GM18870 (cell line): ENCODE data around the gene IDH3G.

Experiments
- ATAC-seq: cut with Tn5 transposase; IDR thresholded peaks from one replicate; pipeline ENCODE4 v1.9.1; 2021; ENCODE audit warnings: moderate library complexity; ENCODE audit not compliant: unreplicated experiment

IDH3G gene

DNA sequence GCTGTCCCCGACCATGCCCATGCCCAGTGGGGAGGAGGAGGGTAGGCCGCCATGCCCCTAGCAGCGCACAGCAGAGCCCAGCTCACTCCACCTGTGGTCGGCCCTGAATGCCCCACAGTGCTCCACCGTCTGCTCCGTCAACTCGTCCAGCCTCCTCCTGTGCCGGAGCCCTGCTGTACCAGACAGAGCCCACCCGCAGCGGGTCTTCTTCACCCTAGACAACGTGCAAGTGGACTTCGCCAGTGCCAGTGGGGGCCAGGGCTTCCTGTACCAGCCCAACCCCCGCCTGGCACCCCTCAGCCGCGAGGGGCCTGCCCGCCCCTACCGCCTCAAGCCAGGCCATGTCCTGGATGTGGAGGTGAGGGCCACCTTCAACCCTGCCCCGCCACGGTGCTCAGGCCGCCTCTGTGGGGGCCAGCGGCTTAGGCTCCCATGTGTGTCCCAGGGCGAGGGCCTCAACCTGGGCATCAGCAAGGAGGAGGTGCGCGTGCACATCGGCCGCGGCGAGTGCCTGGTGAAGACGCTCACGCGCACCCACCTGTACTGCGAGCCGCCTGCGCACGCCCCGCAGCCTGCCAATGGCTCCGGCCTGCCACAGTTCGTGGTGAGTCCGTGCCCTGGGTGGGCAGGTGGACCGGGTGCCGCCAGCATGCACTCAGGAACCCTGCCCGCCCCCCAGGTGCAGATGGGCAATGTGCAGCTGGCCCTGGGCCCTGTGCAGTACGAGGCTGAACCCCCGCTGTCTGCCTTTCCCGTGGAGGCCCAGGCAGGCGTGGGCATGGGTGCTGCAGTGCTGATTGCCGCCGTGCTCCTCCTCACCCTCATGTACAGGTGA, 20.2 kb downstream of the IDH3G start:
- no peak for ATAC-seq

DNA sequence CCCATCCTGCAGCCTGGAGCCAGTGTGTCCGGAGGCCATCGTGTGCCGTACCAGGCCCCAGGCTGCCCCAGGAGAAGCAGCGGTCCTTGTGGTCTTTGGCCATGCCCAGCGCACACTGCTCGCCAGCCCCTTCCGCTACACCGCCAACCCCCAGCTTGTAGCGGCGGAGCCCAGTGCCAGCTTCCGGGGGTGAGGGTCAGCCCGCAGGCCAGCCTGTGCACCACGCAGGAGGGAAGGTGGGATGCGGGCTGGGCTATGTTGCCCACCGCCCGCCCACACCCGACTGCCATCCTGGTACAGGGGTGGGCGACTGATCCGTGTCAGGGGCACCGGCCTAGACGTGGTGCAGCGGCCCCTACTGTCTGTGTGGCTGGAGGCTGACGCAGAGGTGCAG, 21.0 kb downstream of the IDH3G start:
- no peak for ATAC-seq

DNA sequence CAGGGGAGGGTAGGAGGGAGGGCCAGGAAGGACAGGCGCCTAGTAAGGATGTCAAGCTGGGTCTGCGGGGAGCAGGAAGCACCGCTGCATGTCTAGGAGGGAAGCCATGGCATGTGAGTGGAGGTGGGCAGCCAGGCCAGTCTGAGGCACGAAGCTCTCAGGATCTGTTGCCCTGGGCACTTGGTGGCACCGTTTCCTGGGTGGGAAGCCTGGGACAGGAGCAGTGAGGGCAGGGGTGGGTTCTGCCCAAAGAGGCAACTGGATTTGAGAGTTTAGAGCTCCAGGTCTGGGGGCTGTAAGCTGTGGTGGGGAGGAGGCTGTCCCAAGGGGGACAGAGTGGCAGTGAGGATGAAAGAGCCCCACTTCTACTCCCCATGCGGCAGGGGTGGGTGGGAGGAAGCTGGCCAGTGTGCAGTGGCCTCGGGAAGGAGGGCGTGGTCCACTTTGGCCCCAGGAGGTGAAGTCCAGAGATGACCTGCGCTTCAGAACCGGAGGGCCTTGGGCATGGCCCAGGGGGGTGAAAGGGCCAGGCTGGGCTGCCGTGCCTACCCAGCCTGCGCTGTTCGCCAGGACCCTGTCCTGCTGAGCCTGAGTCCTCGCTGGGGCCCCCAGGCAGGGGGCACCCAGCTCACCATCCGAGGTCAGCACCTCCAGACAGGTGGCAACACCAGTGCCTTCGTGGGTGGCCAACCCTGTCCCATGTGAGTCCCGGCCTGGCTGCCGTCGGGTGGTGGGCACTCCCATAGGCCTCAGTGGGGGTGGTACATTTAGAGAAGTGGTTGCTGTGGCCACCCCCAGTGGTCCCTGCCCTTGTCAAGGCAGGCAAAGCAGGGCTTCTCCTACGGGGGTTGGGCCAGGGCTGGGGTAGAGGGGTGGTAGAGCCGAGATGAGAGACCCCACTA, 21.6 kb downstream of the IDH3G start:
- no peak for ATAC-seq

DNA sequence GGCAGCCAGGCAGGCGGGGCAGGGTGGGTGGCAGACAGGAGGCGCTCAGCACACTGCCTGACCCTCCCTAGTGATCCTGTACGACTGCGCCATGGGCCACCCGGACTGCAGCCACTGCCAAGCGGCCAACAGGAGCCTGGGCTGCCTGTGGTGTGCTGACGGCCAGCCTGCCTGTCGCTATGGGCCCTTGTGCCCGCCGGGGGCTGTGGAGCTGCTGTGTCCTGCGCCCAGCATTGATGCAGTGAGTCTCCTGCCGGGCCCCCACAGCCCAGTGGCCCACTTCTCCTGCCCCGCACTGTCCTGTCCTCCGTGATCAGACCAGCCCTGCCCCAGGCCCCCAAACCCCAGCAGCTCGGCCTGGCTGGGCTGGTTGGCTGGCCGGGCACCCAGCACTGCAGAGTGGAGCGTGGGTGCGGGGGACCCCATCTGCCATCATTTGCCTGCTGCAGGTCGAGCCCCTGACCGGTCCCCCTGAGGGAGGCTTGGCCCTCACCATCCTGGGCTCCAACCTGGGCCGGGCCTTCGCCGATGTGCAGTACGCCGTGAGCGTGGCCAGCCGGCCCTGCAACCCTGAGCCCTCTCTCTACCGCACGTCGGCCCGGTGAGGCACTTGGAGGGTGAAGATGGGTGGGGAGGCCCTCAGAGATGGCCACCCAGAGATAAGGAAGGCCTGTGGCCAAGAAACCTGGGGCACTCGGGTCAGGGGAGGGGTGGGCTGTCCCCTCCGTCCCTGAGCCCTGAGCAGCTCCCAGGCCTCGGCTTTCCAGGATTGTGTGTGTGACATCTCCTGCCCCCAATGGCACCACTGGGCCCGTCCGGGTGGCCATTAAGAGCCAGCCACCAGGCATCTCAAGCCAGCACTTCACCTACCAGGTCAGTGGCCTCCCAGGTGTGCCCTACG, 22.5 kb downstream of the IDH3G start:
- ATAC-seq, result no peak

DNA sequence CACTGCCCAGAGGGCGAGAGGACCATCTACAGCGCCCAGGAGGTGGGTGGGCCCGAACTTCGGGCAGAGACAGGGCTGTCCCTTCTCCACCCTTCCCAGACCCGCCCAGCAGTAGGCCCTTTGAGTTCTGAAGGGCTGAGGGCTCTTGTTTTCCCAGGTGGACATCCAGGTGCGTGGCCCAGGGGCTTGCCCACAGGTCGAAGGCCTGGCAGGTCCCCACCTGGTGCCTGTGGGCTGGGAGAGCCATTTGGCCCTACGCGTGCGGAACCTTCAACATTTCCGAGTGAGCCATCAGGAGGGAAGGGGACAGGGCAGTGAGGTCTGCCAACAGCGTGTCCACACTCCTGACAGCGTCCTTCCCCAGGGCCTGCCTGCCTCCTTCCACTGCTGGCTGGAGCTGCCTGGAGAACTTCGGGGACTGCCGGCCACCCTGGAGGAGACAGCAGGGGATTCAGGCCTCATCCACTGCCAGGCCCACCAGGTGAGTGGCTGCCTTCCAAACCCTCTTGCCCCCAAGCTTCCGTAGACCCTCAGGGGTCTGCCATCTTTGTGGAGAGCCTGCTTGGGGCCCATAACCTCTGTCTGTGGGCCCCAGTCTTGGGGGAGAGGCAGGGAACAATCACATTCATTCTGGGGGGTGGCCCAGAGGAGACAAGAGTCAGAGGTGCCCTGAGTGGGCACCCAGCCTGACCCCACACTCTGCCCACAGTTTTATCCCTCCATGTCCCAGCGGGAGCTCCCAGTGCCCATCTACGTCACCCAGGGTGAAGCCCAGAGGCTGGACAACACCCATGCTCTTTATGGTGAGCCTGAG, 23.4 kb downstream of the IDH3G start:
- no peak for ATAC-seq

DNA sequence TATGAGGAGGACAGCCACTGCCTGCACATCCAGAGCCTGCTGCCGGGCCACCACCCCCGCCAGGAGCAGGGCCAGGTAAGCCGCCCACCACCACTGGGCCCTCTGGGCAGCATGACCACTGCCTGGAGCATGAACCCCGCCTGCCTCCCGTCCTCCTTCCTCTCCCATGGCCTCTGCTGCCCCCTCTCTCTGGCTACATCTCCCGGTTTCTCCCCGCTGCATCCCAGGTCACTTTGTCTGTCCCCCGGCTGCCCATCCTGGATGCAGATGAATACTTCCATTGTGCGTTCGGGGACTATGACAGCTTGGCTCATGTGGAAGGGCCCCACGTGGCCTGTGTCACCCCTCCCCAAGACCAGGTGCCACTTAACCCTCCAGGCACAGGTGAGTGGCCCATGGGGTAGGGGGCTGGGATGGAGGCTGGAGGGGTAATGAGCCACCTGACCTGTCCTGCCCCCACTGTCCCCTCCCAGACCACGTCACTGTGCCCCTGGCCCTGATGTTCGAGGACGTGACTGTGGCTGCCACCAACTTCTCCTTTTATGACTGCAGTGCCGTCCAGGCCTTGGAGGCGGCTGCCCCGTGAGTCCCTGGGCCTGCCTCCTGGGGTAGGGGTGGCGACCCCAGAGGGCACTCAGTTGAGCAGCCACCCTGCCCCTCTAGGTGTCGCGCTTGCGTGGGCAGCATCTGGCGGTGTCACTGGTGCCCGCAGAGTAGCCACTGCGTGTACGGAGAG, 24.1 kb downstream of the IDH3G start:
- ATAC-seq, result no peak

DNA sequence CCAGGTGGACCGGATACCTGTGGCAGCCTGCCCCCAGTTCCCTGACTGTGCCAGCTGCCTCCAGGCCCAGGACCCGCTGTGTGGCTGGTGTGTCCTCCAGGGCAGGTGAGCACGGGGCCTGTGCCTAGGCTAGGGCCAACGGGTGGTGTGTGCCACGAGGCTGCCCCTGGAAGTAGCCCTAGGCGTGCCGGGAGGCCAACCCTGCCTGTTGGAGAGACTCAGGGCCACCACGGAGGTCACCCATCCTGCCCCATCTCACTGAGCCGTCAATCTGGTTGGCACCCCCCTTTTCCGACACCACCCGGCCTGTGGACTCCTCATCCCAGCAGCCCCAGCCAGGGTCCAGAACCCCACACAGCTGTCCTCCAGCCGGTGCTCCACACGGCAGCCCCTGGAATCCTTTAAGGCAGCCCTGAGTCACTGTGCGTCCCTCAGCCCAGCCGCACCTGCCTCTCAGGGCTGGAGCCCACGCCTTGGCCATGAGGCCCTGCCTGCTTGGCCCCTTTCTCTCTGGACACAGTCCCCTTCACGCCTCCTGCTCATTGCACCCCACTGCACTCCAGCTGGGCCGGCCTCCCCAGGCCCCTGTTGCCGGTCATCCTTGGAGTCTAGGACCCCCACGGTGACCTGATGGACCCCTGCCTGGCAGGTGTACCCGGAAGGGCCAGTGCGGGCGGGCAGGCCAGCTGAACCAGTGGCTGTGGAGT, 24.9 kb downstream of the IDH3G start:
- no peak for ATAC-seq

DNA sequence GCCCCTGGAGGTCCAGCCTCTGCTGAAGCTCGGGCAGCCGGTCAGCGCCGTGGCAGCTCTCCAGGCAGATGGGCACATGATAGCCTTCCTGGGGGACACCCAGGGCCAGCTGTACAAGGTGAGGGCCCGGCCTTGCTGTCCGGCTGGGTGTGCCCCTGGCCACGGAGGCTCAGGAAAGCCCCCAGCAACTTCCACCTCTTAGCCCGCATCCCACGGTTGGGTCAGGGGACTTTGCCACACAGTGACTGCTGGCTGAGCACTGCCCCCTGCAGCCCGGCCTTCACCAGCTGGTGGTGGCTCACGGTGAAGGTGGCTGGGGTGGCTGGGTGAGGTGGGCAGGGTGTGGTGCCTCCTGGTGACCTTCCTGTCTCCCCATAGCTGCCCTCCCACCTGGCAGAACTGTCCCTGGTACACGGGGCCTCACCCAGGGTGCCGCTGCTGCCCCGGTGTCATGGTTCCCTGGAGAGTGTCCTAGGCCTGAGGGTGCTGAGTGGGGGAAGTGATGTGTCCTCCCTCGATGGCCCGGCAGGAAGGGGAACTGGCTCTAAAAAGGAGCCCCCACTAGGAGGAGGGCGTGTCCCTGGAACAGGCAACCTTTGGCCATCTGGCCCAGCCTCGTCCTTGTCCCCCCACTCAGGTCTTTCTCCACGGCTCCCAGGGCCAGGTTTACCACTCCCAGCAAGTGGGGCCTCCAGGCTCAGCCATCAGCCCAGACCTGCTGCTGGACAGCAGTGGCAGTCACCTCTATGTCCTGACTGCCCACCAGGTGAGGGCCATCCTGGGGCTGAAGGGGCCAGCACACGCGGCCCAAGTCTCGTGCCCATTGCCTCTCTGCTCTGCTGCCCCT, 25.6 kb downstream of the IDH3G start:
- no peak for ATAC-seq

DNA sequence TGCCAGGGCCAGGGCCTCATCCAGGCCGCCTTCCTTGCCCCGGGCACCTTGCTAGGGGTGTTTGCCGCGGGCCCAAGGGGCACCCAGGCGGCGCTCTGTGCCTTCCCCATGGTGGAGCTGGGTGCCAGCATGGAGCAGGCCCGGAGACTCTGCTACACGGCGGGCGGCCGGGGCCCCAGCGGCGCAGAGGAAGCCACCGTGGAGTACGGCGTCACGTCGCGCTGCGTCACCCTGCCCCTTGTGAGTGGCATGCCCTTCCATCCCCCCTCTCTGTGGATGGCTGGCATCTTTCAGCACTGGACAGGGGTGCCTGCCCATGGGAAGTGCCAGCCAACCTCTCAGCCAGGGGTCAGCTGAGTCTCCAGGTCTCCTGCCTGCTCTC, 26.5 kb downstream of the IDH3G start:
- no peak for ATAC-seq

DNA sequence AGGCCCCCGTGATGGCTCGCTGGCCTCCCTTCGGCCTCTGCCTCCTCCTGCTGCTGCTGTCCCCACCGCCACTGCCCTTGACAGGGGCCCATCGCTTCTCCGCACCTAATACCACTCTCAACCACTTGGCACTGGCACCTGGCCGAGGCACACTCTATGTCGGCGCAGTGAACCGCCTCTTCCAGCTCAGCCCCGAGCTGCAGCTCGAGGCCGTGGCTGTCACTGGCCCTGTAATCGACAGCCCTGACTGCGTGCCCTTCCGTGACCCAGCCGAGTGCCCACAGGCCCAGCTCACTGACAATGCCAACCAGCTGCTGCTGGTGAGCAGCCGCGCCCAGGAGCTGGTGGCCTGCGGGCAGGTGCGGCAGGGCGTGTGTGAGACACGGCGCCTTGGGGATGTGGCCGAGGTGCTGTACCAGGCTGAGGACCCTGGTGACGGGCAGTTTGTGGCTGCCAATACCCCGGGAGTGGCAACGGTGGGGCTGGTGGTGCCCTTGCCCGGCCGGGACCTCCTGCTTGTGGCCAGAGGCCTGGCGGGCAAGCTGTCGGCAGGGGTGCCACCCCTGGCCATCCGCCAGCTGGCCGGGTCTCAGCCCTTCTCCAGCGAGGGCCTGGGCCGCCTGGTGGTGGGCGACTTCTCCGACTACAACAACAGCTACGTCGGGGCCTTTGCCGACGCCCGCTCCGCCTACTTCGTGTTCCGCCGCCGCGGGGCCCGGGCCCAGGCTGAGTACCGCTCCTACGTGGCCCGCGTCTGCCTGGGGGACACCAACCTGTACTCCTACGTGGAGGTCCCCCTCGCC, 27.1 kb downstream of the IDH3G start:
- no peak for ATAC-seq

DNA sequence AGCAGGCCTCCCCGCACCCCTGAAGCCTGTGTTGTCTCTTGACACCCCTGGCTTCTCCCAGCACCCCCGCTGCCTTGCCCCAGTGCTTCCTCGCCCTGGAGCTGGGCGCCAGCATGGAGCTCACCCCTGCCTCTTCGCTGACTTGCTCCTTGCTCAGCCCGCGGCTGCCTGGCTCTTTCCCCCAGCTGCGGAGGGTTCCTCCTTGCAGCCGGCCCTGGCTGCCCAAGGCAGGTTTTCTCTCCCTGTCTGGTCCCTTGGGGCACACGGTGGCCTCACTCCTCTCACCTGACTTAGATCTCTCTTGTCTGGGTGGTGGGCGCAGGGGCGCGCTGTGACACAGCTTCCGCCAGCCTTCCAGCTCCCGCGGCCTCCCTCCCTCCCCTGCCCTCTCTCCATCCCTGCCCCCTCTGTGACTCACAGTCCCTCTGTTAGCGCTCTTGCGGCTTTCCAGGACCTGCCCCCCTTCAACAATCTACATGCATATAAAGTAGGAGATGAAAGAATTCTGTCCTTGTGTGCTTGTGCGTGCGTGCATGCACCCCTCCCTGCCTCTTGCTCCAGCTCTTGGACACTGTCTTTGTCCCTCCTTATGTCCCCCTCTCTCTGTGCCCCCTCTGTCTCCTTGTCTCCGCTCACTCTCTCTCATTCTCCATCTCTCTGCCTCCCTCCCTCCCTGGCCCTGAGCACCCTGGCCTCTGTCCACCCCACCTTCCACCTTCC, 27.9 kb downstream of the IDH3G start:
- no peak for ATAC-seq

DNA sequence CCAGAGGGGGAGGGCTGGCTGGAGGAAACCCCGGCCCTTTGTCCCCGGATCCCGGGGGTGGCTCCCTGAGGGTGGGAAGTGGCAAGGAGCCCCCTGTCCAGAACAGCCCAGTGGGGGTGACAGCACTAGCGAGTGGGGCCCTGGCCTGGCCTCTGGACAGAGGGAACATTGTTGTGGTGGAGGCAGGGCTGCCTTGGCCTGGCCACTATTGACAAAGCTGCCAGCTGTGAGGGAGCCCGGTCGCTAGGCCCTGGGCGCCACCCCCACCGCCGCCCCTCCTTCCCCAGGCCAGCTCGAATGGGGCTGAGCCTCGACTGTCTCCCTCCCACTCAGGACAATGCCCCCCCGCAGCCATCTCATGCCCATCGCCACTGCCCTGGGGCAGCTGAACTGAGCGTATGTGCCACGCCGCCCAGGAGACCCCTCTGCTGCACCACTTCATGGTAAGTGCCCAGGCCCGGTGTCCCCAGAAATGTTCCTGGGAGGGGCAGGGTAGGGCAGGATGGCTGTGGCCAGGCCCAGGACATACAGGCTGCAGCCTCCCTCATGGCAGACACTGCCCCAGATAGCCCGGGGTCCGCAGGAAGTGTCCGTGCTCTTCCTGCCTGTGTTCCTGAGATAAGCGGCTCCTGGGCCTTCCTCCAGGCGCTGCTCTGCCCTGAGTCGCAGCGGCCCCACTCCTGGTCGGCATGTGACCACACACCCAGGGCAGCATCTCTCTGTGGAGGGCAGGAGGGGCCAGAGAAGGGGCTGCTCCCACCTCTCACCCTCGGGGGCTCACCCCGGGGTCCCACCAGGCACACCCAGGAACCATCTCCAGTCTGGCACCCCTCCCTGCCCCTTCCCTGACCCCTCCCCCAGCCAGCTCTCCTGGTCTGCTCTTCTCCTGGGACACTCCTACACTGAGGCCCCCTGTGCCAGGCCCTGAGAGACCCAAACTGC, 28.8 kb downstream of the IDH3G start:
- no peak for ATAC-seq

DNA sequence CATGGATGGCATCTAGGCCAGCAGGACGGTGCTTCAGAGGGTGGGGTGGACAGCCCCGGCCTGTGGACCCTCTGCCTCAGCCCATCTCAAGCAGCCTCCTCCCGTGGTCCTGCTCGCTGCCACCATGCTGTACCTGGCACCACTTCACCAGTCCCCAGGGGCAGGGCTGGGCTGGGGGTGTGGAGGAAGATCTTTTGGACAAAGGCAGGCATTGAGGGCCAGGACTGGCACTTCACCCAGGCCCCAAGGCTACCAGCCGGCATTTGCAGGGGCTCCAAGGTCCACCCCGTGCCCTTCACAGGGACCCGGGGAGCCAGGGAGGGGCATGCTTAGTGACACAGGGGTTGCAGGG, 29.4 kb downstream of the IDH3G start:
- ATAC-seq, result no peak

DNA sequence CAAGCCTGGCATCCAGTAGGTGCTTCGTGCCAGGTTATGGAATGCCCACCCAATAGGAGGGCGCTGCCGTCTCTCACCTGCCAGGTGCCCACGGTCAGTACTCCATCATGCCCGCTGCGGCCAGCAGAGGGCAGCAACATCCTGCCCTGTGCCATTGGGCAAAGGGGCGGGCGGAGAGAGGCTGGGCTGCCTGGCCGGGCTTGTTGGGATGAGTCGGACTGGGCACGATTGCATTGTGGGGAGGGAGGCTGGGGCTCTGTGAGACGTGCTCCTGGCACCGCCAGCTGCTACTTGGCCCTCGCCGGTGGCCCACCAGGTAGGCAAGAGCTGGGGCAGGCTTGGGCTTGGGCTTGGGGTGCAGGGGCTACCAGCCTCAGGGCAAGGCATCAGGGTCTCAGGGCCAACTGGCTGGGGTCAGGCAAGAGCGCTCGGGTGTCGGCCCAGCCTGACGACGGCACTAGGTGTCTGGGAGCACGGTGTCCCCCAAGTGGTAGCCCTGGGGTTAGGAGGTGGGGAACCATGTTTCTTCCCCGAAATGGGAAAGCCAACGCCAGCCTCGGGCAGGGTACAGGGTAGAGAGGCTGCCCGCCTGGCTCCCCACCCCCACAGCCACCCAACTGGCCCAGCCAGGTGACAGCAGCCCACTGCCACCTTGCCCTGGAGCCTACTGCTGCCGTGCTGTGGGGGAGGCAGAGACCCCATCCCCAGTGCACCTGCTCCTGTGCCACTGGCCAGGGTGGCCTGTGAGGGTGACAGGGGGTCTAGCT, 30.0 kb downstream of the IDH3G start, which contains the start of gene PLXNB3:
Gene PLXNB3, plus strand, starts transcription at position 261 of the 767 bp plus-strand sequence. CDS start 1,287 bp downstream, outside the sequence.
- ATAC-seq, result no peak
